ENCODE data around the gene PAX3.

GRCh38 chr2:222228054-222228453 is 70.7 kb downstream of the PAX3 start:
- TF ChIP-seq CTCF (IDR thresholded peaks at IDR 0.05; ENCODE audit: borderline replicate concordance, extremely low read depth, low read length, poor library complexity, severe bottlenecking) (no peak), EZH2 (IDR thresholded peaks at IDR 0.05; ENCODE audit: borderline replicate concordance, low read depth, low read length, severe bottlenecking) (no peak)
